Astrocyte (in vitro differentiated cells and primary cell): ENCODE results near the gene TMEM59. TPM values are rescaled to one million over a fixed set of nuclear protein-coding genes. Genes with fewer than 3 reads are reported as not detected.

ENCODE experiments used
- DNase-seq: peaks from one replicate; pipeline ENCODE4 v3.0.0-alpha.2; 2010; ENCODE audit warnings: low read depth
- FAIRE-seq: peaks from 2 replicates; lab custom pipeline; 2011; peaks lifted over from hg19 to GRCh38; lab: Jason Lieb, UNC
- H2AFZ ChIP-seq: 2 replicates; pipeline ENCODE4 v1.6.0; 2012; ENCODE audit warnings: low read depth, low read length, inconsistent platforms
- H3K27ac ChIP-seq: 2 replicates; pipeline ENCODE4 v1.5.1; 2011; ENCODE audit warnings: low read depth, low read length, inconsistent platforms
- H3K27me3 ChIP-seq: 2 replicates; pipeline ENCODE4 v1.6.0; 2011; ENCODE audit warnings: low read length, inconsistent platforms; ENCODE audit not compliant: insufficient read depth
- H3K36me3 ChIP-seq: 2 replicates; pipeline ENCODE4 v1.5.1; 2011; ENCODE audit warnings: low read length, inconsistent platforms; ENCODE audit not compliant: insufficient read depth
- H3K4me1 ChIP-seq: 2 replicates; pipeline ENCODE4 v1.5.1; 2011; ENCODE audit warnings: low read length, inconsistent platforms; ENCODE audit not compliant: insufficient read depth
- H3K4me2 ChIP-seq: 2 replicates; pipeline ENCODE4 v1.6.0; 2012; ENCODE audit warnings: low read length, inconsistent platforms
- H3K4me3 ChIP-seq: 2 replicates; pipeline ENCODE4 v1.5.1; 2011; ENCODE audit warnings: low read depth, mild to moderate bottlenecking, low read length, inconsistent platforms; ENCODE audit not compliant: insufficient read depth
- H3K79me2 ChIP-seq: 2 replicates; pipeline ENCODE4 v1.6.0; 2012; ENCODE audit warnings: mild to moderate bottlenecking, low read length, inconsistent platforms; ENCODE audit not compliant: insufficient read depth
- H3K9ac ChIP-seq: 2 replicates; pipeline ENCODE4 v1.6.0; 2012; ENCODE audit warnings: mild to moderate bottlenecking, low read length, inconsistent platforms
- H3K9me3 ChIP-seq: 2 replicates; pipeline ENCODE4 v1.5.1; 2012; ENCODE audit warnings: low read depth, mild to moderate bottlenecking, low read length, inconsistent platforms; ENCODE audit not compliant: insufficient read depth
- H4K20me1 ChIP-seq: 2 replicates; pipeline ENCODE4 v1.6.0; 2012; ENCODE audit warnings: low read length, inconsistent platforms; ENCODE audit not compliant: insufficient read depth
- H3K27ac Mint-ChIP-seq: one replicate; pipeline ENCODE4 v1.8.0; 2021; ENCODE audit warnings: mild to moderate bottlenecking, mixed read lengths; ENCODE audit not compliant: unreplicated experiment
- H3K27me3 Mint-ChIP-seq: one replicate; pipeline ENCODE4 v1.8.0; 2021; ENCODE audit warnings: low read depth, mixed read lengths; ENCODE audit not compliant: unreplicated experiment
- H3K36me3 Mint-ChIP-seq: one replicate; pipeline ENCODE4 v1.8.0; 2021; ENCODE audit warnings: low read depth, mixed read lengths; ENCODE audit not compliant: unreplicated experiment
- H3K4me1 Mint-ChIP-seq: one replicate; pipeline ENCODE4 v1.8.0; 2021; ENCODE audit warnings: low read depth, mixed read lengths; ENCODE audit not compliant: unreplicated experiment
- H3K4me3 Mint-ChIP-seq: one replicate; pipeline ENCODE4 v1.8.0; 2021; ENCODE audit warnings: mild to moderate bottlenecking, moderate library complexity, mixed read lengths; ENCODE audit not compliant: unreplicated experiment
- H3K9me3 Mint-ChIP-seq: one replicate; pipeline ENCODE4 v1.8.0; 2021; ENCODE audit warnings: mild to moderate bottlenecking, mixed read lengths; ENCODE audit not compliant: unreplicated experiment
- CTCF ChIP-seq: IDR thresholded peaks from 2 replicates; pipeline ENCODE4 v1.5.1; 2011; ENCODE audit warnings: low read depth, mild to moderate bottlenecking, inconsistent platforms, low read length, moderate library complexity; ENCODE audit not compliant: insufficient read depth
- EZH2 ChIP-seq: IDR thresholded peaks from 2 replicates; pipeline ENCODE4 v1.6.1; 2012; ENCODE audit warnings: mild to moderate bottlenecking, low read length, inconsistent platforms; ENCODE audit not compliant: insufficient read depth
- total RNA-seq: library from RNA; stranded (reverse); gene quantifications from 2 replicates; pipeline ENCODE4 v1.2.1, GENCODE V29; 2021

The TMEM59 gene
- total RNA-seq, 1 donor from 2014 or later, result 315 TPM

- H3K27ac ChIP-seq, result no peak overlapping the region
- no peak overlapping the region for H3K9ac ChIP-seq
- Mint-ChIP-seq H3K4me1 (no peaks in the 10 kb centered on the region), H3K27ac (no peak overlapping the region), H3K36me3 (no peaks in the 10 kb centered on the region), H3K4me3 (no peak overlapping the region), H3K9me3 (no peaks in the 10 kb centered on the region), H3K27me3 (peaks cover 64% of the 10 kb centered on the region)
- no peaks in the 10 kb centered on the region for H3K4me1 ChIP-seq
- H3K4me2 ChIP-seq, result no peak overlapping the region
- no peak for FAIRE-seq
- no peaks in the 10 kb centered on the region for H3K36me3 ChIP-seq
- no peaks in the 10 kb centered on the region for H3K9me3 ChIP-seq
- H2AFZ ChIP-seq, result no peak overlapping the region
- H3K4me3 ChIP-seq, result no peak overlapping the region
- H4K20me1 ChIP-seq, result no peaks in the 10 kb centered on the region
- no peaks in the 10 kb centered on the region for H3K79me2 ChIP-seq
- DNase-seq, result no peak
- H3K27me3 ChIP-seq, result peaks cover 16% of the 10 kb centered on the region
- no peak for TF ChIP-seq CTCF
Measured at GRCh38 chr1:54014009-54014629, 38.9 kb downstream of the TMEM59 start.

GRCh38 chr1:54013393-54014008 is 39.5 kb downstream of the TMEM59 start:
- FAIRE-seq (no peak), DNase-seq (no peak)
- no peaks in the 10 kb centered on the region for H3K4me1 ChIP-seq
- Mint-ChIP-seq H3K4me3 (no peak overlapping the region), H3K27me3 (peaks cover 65% of the 10 kb centered on the region), H3K9me3 (no peaks in the 10 kb centered on the region), H3K4me1 (no peaks in the 10 kb centered on the region), H3K36me3 (no peaks in the 10 kb centered on the region), H3K27ac (peak overlapping the region; percentile 87)
- no peak overlapping the region for H3K27ac ChIP-seq
- no peak overlapping the region for H3K4me2 ChIP-seq
- no peak overlapping the region for H2AFZ ChIP-seq
- no peak overlapping the region for H3K4me3 ChIP-seq
- H3K9me3 ChIP-seq, result no peaks in the 10 kb centered on the region
- TF ChIP-seq EZH2, result no peak
- no peak for TF ChIP-seq CTCF
- no peaks in the 10 kb centered on the region for H3K36me3 ChIP-seq
- H4K20me1 ChIP-seq, result no peaks in the 10 kb centered on the region
- H3K27me3 ChIP-seq, result peaks cover 21% of the 10 kb centered on the region
- no peaks in the 10 kb centered on the region for H3K79me2 ChIP-seq
- no peak overlapping the region for H3K9ac ChIP-seq

GRCh38 chr1:54012863-54013262 is 40.1 kb downstream of the TMEM59 start:
- no peak overlapping the region for H3K27ac ChIP-seq
- TF ChIP-seq CTCF, result no peak
- no peak for TF ChIP-seq EZH2
- Mint-ChIP-seq H3K27me3 (peaks cover 66% of the 10 kb centered on the region), H3K27ac (no peak overlapping the region), H3K9me3 (no peaks in the 10 kb centered on the region), H3K36me3 (no peaks in the 10 kb centered on the region), H3K4me1 (no peaks in the 10 kb centered on the region), H3K4me3 (no peak overlapping the region)
- H2AFZ ChIP-seq, result no peak overlapping the region
- H3K27me3 ChIP-seq, result peaks cover 19% of the 10 kb centered on the region
- no peaks in the 10 kb centered on the region for H3K9me3 ChIP-seq
- no peaks in the 10 kb centered on the region for H3K4me1 ChIP-seq
- H3K79me2 ChIP-seq, result no peaks in the 10 kb centered on the region
- no peak overlapping the region for H3K4me2 ChIP-seq
- FAIRE-seq (no peak), DNase-seq (no peak)
- H4K20me1 ChIP-seq, result no peaks in the 10 kb centered on the region
- H3K9ac ChIP-seq, result no peak overlapping the region
- H3K36me3 ChIP-seq, result no peaks in the 10 kb centered on the region
- no peak overlapping the region for H3K4me3 ChIP-seq
